ENCODE data around the gene NANOGP8. TPM values are rescaled to one million over a fixed set of nuclear protein-coding genes. Genes with fewer than 3 reads are reported as not detected.
"Not testable (repeated sequence)": the region's sequence is repeated elsewhere in the genome, so short reads cannot be mapped to it uniquely, and the experiment has no call there.

The NANOGP8 gene
- total RNA-seq, 1 experiment from 2014 or later = not detected

GRCh38 chr15:35082371-35083348, 2.4 kb downstream of the NANOGP8 start:
- DNase-seq (ENCODE audit: low read depth in 1 of 2, low spot score in 2 of 2); H3K4me3 ChIP-seq; H3K27ac ChIP-seq; H3K4me1 ChIP-seq (replicated peaks); H3K9me3 ChIP-seq (replicated peaks); H3K36me3 ChIP-seq; H3K27me3 ChIP-seq (replicated peaks): not testable (repeated sequence)

DNA sequence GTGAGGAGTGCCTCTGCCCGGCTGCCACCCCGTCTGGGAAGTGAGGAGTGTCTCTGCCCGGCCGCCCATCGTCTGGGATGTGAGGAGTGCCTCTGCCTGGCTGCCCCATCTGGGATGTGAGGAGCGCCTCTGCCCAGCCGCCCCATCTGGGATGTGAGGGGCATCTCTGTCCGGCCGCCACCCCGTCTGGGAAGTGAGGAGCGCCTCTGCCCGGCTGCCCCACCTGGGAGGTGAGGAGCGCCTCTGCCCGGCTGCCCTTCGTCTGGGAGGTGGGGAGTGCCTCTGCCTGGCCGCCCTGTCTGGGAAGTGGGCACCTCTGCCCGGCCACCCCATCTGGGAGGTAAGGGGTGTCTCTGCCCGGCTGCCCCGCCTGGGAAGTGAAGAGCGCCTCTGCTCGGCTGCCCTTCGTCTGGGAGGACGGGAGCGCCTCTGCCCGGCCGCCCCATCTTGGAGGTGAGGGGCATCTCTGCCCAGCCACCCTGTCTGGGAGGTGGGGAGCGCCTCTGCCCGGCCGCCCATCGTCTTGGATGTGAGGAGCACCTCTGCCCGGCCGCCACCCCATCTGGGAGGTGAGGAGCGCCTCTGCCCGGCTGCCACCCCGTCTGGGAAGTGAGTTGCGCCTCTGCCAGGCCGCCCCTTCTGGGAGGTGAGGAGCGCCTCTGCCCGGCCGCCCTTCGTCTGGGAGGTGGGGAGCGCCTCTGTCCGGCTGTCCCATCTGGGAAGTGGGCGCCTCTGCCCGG, 3.3 kb downstream of the NANOGP8 start:
- not testable (repeated sequence) for H3K4me3 ChIP-seq; DNase-seq (ENCODE audit: low read depth in 1 of 2, low spot score in 2 of 2); H3K4me1 ChIP-seq (replicated peaks); H3K36me3 ChIP-seq; H3K27ac ChIP-seq; H3K9me3 ChIP-seq (replicated peaks); H3K27me3 ChIP-seq (replicated peaks)

- Histone ChIP-seq H3K27me3 (replicated peaks) (no peaks in the 10 kb centered on the region), H3K4me3 (no peak overlapping the region), H3K9me3 (replicated peaks) (no peaks in the 10 kb centered on the region), H3K36me3 (no peaks in the 10 kb centered on the region), H3K27ac (no peak overlapping the region), H3K4me1 (replicated peaks) (no peaks in the 10 kb centered on the region)
- DNase-seq (ENCODE audit: low read depth in 1 of 2, low spot score in 2 of 2) = no peak
Measured at GRCh38 chr15:35080226-35080625, 4.9 kb downstream of the NANOGP8 start.

GRCh38 chr15:35078221-35078915, 6.7 kb downstream of the NANOGP8 start:
- DNase-seq (ENCODE audit: low read depth in 1 of 2, low spot score in 2 of 2) = peak in 1 of 2 experiments; percentile 22
- no peaks in the 10 kb centered on the region for H3K27me3 ChIP-seq (replicated peaks)
- no peaks in the 10 kb centered on the region for H3K9me3 ChIP-seq (replicated peaks)
- H3K4me1 ChIP-seq (replicated peaks) = no peaks in the 10 kb centered on the region
- H3K36me3 ChIP-seq = no peaks in the 10 kb centered on the region
- H3K4me3 ChIP-seq = no peak overlapping the region
- no peak overlapping the region for H3K27ac ChIP-seq

DNA sequence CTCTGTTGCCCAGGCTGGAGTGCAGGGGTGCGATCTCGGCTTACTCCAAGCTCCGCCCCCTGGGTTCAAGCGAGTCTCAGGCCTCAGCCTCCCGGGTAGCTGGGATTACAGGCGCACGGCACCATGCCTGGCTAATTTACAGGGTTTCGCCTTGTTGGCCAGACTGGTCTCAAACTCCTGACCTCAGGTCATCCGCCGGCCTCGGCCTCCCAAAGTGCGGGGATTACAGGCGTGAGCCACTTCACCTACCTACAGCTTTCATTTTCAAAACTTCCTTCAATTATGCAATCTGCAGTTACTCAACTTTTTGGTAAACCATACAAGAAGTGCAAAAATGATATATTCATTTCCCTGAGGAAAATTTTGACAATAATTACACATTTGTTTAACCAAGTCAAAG, 14.0 kb downstream of the NANOGP8 start:
- Histone ChIP-seq H3K9me3 (replicated peaks) (no peaks in the 10 kb centered on the region), H3K4me3 (no peak overlapping the region), H3K27me3 (replicated peaks) (no peaks in the 10 kb centered on the region), H3K27ac (no peak overlapping the region), H3K36me3 (no peaks in the 10 kb centered on the region), H3K4me1 (replicated peaks) (no peaks in the 10 kb centered on the region)
- DNase-seq (ENCODE audit: low read depth in 1 of 2, low spot score in 2 of 2) = no peak

DNA sequence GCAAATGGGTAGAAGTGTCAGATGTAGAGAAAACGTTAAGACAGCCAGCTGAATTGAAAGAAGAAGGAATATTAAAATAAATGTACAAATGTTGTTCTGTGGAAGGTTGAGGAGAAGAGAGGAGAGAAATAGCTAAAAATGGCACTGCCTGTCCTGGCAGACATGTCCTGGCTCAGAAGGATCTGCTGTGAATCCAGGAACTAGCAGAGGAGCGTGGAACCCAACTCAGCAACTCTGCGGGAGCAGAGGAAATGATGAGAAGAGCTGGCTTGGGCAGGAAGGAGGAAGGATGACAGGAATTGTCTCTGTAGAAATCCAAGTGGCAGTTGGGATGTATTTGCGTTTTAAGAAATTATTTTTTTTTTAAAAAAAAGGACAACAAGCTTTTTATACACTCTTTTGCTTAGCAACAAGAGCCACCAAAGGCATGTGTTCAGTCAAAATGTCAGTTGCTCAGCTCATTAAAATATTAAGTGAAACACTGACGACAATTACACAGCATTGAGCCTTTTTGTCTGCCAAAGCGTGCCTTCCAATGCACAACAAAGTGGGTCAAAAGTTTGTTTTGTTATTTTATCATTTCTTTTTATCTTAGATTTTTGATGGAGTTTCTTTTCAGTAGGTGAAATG, 16.1 kb downstream of the NANOGP8 start:
- H3K9me3 ChIP-seq (replicated peaks) = no peaks in the 10 kb centered on the region
- DNase-seq (ENCODE audit: low read depth in 1 of 2, low spot score in 2 of 2) = no peak
- no peaks in the 10 kb centered on the region for H3K27me3 ChIP-seq (replicated peaks)
- no peak overlapping the region for H3K27ac ChIP-seq
- H3K4me3 ChIP-seq = no peak overlapping the region
- no peaks in the 10 kb centered on the region for H3K4me1 ChIP-seq (replicated peaks)
- no peaks in the 10 kb centered on the region for H3K36me3 ChIP-seq

- DNase-seq (ENCODE audit: low read depth in 1 of 2, low spot score in 2 of 2) = no peak
- Histone ChIP-seq H3K4me1 (replicated peaks) (no peaks in the 10 kb centered on the region), H3K27me3 (replicated peaks) (no peaks in the 10 kb centered on the region), H3K9me3 (replicated peaks) (no peaks in the 10 kb centered on the region), H3K4me3 (no peak overlapping the region), H3K27ac (no peak overlapping the region), H3K36me3 (no peaks in the 10 kb centered on the region)
Measured at GRCh38 chr15:35067496-35068347, 17.4 kb downstream of the NANOGP8 start.

- H3K4me3 ChIP-seq = no peak overlapping the region
- H3K9me3 ChIP-seq (replicated peaks) = no peaks in the 10 kb centered on the region
- peaks cover 5% of the 10 kb centered on the region; the same call in 1 of the 2 replicates for H3K4me1 ChIP-seq (replicated peaks)
- no peaks in the 10 kb centered on the region for H3K27me3 ChIP-seq (replicated peaks)
- no peak for DNase-seq (ENCODE audit: low read depth in 1 of 2, low spot score in 2 of 2)
- H3K27ac ChIP-seq = no peak overlapping the region
- H3K36me3 ChIP-seq = no peaks in the 10 kb centered on the region
Measured at GRCh38 chr15:35066094-35066493, 19.0 kb downstream of the NANOGP8 start.

GRCh38 chr15:35064576-35065190, 20.4 kb downstream of the NANOGP8 start:
- no peak for DNase-seq (ENCODE audit: low read depth in 1 of 2, low spot score in 2 of 2)
- H3K36me3 ChIP-seq = no peaks in the 10 kb centered on the region
- H3K4me1 ChIP-seq (replicated peaks) = peaks cover 9% of the 10 kb centered on the region
- H3K9me3 ChIP-seq (replicated peaks) = no peaks in the 10 kb centered on the region
- no peak overlapping the region for H3K4me3 ChIP-seq
- H3K27me3 ChIP-seq (replicated peaks) = no peaks in the 10 kb centered on the region
- H3K27ac ChIP-seq = no peak overlapping the region

DNA sequence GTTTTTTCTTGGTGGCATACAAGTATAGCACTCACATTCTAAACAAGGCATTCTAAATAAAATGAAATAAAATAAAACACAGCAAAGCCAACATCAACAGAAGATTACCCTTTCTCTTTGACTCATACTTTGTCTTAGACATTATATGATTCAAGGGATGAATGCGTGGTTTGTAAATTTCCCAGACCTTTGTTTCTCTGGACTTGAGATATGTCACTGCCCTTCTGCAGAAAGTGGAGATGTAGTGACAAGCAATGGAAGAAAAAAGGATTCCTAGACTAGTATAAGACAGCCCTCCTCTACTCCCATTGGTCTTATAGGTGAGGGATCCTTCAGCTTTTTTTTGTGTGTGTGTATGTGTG, 22.4 kb downstream of the NANOGP8 start:
- Histone ChIP-seq H3K4me3 (no peak overlapping the region), H3K9me3 (replicated peaks) (no peaks in the 10 kb centered on the region), H3K27ac (no peak overlapping the region), H3K36me3 (no peaks in the 10 kb centered on the region), H3K27me3 (replicated peaks) (no peaks in the 10 kb centered on the region), H3K4me1 (replicated peaks) (peaks cover 9% of the 10 kb centered on the region)
- no peak for DNase-seq (ENCODE audit: low read depth in 1 of 2, low spot score in 2 of 2)

GRCh38 chr15:35061825-35062737, 23.0 kb downstream of the NANOGP8 start:
- H3K4me3 ChIP-seq = no peak overlapping the region

More at GRCh38 chr15:35061825-35062737, 23.0 kb downstream of the NANOGP8 start:
- no peaks in the 10 kb centered on the region for H3K9me3 ChIP-seq (replicated peaks)
- no peaks in the 10 kb centered on the region for H3K36me3 ChIP-seq
- DNase-seq (ENCODE audit: low read depth in 1 of 2, low spot score in 2 of 2) = no peak
- H3K27ac ChIP-seq = no peak overlapping the region
- peaks cover 9% of the 10 kb centered on the region for H3K4me1 ChIP-seq (replicated peaks)
- no peaks in the 10 kb centered on the region for H3K27me3 ChIP-seq (replicated peaks)
